ENCODE measurements around the gene MUC3A.

The MUC3A gene

GRCh38 chr7:100947792-100948191 lies 1.5 kb upstream of the MUC3A start:
- no peak for DNase-seq

GRCh38 chr7:100949933-100950443 lies 654 bp downstream of the MUC3A start:
- no peak for DNase-seq

DNA sequence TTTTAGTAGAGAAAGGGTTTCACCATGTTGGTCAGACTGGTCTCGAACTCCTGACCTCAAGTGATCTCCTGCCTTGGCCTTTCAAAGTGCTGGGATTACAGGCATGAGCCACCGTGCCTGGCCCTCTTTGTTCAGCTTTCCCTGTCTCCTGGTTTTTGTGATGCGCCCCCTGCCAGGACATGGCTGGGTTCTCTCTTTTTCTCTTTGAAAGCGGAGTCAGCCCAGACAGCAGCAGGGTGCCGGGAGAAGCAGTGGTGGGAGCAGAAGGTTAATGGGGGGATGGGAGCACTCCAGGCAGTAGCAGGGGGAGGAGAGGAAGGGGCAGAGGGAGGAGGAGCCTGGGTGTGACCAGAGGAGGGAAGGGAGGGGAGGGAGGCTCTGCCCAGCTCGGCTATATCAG lies 1.8 kb downstream of the MUC3A start:
- DNase-seq: no peak

DNA sequence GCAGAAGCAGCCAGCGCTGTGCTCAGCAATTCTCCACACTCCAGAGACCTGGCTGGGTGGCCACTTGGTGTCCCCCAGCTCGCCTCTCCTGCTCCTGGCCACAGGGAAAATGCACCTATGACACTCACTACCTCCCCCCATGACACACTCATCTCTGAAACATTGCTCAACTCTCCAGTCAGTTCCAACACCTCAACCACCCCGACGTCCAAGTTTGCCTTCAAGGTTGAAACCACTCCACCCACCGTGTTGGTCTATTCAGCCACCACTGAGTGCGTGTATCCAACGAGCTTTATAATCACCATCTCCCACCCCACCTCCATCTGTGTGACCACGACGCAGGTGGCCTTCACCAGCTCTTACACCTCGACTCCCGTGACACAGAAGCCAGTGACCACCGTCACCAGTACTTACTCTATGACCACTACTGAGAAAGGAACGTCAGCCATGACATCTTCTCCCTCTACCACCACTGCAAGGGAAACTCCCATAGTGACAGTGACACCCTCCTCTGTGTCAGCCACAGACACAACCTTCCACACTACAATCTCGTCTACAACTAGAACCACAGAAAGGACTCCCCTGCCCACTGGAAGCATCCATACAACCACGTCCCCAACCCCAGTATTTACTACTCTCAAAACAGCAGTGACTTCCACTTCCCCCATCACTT lies 2.7 kb downstream of the MUC3A start:
- no peak for DNase-seq

DNA sequence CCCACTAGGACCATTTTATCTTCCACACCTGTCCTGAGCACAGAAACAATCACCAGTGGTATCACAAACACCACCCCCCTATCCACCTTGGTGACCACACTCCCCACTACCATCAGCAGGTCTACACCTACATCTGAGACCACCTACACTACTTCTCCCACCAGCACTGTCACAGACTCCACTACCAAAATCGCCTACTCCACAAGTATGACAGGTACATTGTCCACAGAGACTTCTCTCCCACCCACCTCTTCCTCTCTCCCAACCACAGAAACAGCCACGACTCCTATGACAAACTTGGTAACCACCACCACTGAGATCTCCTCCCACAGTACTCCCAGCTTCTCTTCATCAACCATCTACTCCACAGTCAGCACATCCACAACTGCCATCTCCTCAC lies 3.3 kb downstream of the MUC3A start:
- no peak for DNase-seq

DNA sequence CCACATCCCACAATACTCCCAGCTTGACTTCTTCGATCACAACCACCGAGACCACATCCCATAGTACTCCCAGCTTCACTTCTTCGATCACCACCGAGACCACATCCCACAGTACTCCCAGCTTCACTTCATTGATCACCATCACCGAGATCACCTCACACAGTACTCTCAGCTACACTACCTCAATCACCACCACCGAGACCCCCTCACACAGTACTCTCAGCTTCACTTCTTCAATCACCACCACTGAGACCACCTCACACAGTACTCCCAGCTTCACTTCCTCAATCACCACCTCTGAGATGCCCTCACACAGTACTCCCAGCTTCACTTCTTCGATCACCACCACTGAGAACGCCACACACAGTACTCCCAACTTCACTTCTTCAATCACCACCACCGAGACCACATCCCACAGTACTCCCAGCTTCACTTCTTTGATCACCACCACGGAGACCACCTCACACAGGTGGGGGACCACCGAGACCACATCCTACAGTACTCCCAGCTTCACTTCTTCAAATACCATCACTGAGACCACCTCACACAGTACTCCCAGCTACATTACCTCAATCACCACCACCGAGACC lies 8.6 kb downstream of the MUC3A start:
- DNase-seq: no peak

GRCh38 chr7:100959894-100960293 lies 10.6 kb downstream of the MUC3A start:
- DNase-seq: no peak

GRCh38 chr7:100962537-100962936 lies 13.2 kb downstream of the MUC3A start:
- no peak for DNase-seq

DNA sequence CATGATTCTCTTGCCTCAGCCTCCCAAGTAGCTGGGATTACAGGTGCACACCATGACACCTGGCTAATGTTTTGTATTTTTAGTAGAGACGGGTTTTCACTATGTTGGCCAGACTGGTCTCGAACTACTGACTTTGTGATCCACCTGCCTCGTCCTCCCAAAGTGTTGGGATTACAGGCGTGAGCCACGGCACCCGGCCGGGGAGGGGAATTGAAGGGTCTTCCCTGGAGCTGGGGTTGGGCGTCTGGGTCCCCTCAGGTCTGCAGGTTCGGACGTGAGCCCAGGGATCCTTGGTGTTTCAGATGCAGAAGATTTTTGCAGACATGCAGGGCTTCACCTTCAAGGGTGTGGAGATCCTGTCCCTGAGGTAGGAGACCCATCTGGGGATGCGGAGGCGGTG lies 14.1 kb downstream of the MUC3A start:
- no peak for DNase-seq

GRCh38 chr7:100963874-100964273 lies 14.5 kb downstream of the MUC3A start:
- DNase-seq: no peak

DNA sequence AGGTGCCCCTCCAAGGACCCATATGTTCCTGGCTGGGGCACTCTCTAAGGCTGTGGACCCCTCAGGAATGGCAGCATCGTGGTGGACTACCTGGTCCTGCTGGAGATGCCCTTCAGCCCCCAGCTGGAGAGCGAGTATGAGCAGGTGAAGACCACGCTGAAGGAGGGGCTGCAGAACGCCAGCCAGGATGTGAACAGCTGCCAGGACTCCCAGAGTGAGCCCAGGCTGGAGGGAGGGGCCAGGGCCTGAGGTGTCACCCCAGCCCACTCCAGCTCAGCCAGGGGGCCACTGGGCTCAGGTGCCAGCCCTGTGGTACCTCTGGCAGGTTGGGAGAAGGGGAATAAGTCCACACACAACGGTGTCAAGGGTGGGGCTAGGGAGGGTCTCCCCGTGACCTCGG lies 15.3 kb downstream of the MUC3A start:
- DNase-seq: no peak

- no peak for DNase-seq
Measured at GRCh38 chr7:100965045-100965722, 15.8 kb downstream of the MUC3A start.

GRCh38 chr7:100965723-100966541 lies 16.6 kb downstream of the MUC3A start:
- peak; percentile 92 for DNase-seq

- peak; percentile 69 for DNase-seq
Measured at GRCh38 chr7:100966542-100967291, 17.4 kb downstream of the MUC3A start.

DNA sequence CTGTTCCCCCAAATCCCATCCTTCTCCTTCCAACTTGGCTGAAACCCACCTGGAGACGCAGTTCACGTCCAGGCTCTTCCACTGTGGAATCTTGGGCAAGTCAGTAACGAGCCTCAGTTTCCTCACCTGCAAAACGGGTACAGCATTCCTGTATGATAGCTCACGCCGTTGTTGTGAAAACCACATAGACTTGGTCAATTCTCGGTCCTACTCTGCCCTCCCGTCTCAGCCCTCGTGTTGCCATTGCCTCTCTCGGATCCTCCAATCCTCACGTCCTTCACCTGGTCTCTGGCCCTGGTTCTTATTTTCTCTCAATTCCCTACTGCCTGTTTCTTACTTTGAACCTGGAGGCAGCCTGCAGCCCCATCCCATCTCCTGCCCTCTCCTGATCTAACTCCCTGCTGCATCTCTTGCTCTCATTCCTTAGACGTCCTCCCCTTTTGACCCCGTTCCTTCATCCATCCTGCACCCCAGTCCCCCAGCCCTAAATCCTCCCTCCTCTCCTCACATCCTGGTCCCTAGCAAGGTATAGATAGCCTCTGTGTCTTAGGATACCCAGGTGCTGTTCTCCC lies 18.0 kb downstream of the MUC3A start:
- no peak for DNase-seq

GRCh38 chr7:100968031-100968430 lies 18.7 kb downstream of the MUC3A start:
- no peak for DNase-seq

GRCh38 chr7:100968650-100969049 lies 19.3 kb downstream of the MUC3A start:
- no peak for DNase-seq

DNA sequence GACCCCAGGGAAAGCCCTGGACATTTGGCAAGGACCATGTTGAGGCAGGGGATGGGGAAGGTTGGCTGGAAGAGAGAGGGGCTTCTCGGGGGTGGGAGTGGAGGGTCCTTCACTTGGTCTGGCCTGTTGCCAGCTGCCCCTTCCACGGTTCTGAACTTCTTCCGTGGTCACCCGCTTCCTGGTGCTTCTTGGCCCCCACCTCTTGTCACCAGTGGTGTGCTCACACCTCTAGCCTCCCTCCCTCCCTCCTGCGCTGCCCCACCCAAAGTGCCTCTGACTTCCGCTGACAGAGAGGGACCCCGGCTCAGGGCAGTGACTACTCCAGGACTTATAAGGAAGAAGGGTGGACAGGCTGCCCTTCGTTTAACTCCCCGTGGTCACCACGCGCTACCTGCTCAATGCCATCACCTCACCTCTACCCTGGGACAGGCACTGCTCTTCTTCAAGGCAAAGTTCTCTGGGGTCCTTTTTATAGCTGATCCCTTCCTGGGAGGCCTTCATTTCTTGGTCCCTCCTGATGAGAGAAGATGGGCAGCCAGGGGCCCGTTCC lies 19.8 kb downstream of the MUC3A start, which contains the start of gene MUC12:
MUC12 (plus strand) TSS at position 500 of the 550 bp plus-strand sequence. CDS start 58 bp downstream, outside the sequence.
- no peak for DNase-seq

DNA sequence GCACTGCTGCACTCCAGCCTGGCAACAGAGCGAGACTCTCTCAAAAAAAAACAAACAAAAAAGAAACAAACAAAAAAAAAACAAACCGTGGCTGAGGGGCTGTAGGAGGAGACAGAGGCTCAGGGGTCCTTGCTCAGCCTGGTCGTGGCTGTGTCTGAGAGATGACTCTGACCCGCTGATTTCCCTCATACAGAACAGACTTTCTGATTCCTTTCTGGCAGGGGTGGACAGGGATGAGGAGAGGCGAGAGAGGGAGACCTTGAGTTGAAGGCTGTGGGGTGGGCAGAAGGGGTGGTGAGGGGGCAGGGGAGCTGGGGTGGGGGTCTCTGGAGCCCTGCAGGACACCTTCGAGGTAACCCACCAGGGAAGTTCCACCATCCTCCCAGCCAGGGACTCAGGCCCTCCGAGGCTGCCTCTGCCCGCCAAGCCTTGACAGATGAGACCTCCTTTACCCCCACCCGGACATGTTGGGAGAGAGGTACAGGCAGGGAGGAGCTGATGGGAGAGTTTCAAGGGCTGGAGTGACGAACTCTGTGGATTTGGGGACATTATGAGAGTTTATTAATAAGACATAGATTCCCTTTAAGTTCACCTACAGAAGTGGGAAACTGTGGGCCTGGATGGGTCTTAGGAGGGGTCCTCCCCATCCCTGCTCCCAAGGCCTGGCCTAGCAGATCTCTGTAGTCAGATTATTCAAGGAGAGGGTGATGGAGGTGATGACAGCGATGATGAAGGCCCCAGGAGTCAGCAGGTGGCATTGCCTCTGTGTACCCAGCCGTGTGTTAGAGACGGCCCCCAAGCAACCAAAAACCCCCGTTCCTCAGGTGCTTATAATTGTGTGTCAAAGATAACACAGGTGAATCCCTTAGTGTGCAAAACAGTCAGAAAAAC lies 22.0 kb downstream of the MUC3A start:
- DNase-seq: no peak

GRCh38 chr7:100972002-100972347 lies 22.6 kb downstream of the MUC3A start:
- no peak for DNase-seq

- DNase-seq: no peak
Measured at GRCh38 chr7:100974021-100974420, 24.7 kb downstream of the MUC3A start.

All from activated CD8-positive, alpha-beta memory T cell treated with anti-CD3 and anti-CD28 coated beads for 24 hours (primary cell).